H1 (cell line): Measurements from ENCODE around the gene PLCL1. TPM values are rescaled to one million over a fixed set of nuclear protein-coding genes. Genes with fewer than 3 reads are reported as not detected.

Source experiments
- CTCF ChIA-PET: fragments of 300-600 bp; sonication (Branson Sonifier 250); formaldehyde crosslinking; loops from one replicate; lab custom pipeline; 2021; ENCODE audit not compliant: partially characterized antibody; lab: Charles Lee
- POLR2A ChIA-PET: fragments of 300-600 bp; sonication (Branson Sonifier 250); formaldehyde crosslinking; loops from one replicate; lab custom pipeline; 2021; ENCODE audit warnings: inconsistent platforms; ENCODE audit not compliant: partially characterized antibody; lab: Charles Lee
- DNase-seq, 2 experiments: peaks; one replicate each; pipeline versions ENCODE4 v3.0.0 to v3.0.0-alpha.2; 2010 to 2022; ENCODE audit warnings: low spot score in 2 of 2, low read depth in 1 of 2, mixed read lengths in 1 of 2
- FAIRE-seq: peaks from 2 replicates; lab custom pipeline; 2011; peaks lifted over from hg19 to GRCh38; lab: Jason Lieb, UNC
- H2AFZ ChIP-seq: 2 replicates; pipeline ENCODE4 v1.8.1; 2012; ENCODE audit warnings: low read length, inconsistent platforms
- H2AK5ac ChIP-seq: 2 replicates; pipeline ENCODE4 v1.6.1; 2013; ENCODE audit warnings: low read depth, low read length
- H2BK120ac ChIP-seq: replicated peaks from 2 replicates; pipeline ENCODE3; 2013; ENCODE audit warnings: low read depth, low read length, inconsistent platforms
- H2BK12ac ChIP-seq: 2 replicates; pipeline ENCODE4 v1.6.1; 2013; ENCODE audit warnings: low read depth, low read length
- H2BK15ac ChIP-seq: 2 replicates; pipeline ENCODE4 v1.6.1; 2013; ENCODE audit warnings: low read length
- H2BK20ac ChIP-seq: 2 replicates; pipeline ENCODE4 v1.6.1; 2013; ENCODE audit warnings: low read length
- H2BK5ac ChIP-seq: 2 replicates; pipeline ENCODE4 v1.6.1; 2013; ENCODE audit warnings: low read depth, low read length
- H3K14ac ChIP-seq: 2 replicates; pipeline ENCODE4 v1.6.1; 2013; ENCODE audit warnings: inconsistent platforms; ENCODE audit not compliant: insufficient read length
- H3K18ac ChIP-seq: 2 replicates; pipeline ENCODE4 v1.6.1; 2013; ENCODE audit warnings: low read length; ENCODE audit errors: extremely low read depth
- H3K23ac ChIP-seq: 2 replicates; pipeline ENCODE4 v1.6.1; 2013; ENCODE audit warnings: inconsistent platforms; ENCODE audit not compliant: insufficient read length
- H3K23me2 ChIP-seq: 2 replicates; pipeline ENCODE4 v1.6.1; 2013; ENCODE audit warnings: low read depth, low read length
- H3K27ac ChIP-seq: 2 replicates; pipeline ENCODE4 v1.6.1; 2011; ENCODE audit warnings: low read depth, low read length, inconsistent platforms
- H3K27me3 ChIP-seq, 4 experiments: replicated peaks in 1 of 4; 1 replicate in 1 of 4; 2 replicates in 3 of 4; pipeline versions ENCODE4 v1.6.1 to v1.8.1; 2011 to 2013; ENCODE audit warnings: low read length in 3 of 4, mild to moderate bottlenecking in 3 of 4, inconsistent platforms in 2 of 4, mixed read lengths in 2 of 4, moderate library complexity in 1 of 4; ENCODE audit not compliant: control insufficient read depth in 3 of 4, insufficient read depth in 3 of 4; ENCODE audit errors: extremely low read depth in 1 of 4
- H3K36me3 ChIP-seq, 4 experiments: 2 replicates each; pipeline versions ENCODE4 v1.6.1 to v1.8.1; 2011 to 2013; ENCODE audit warnings: mild to moderate bottlenecking in 4 of 4, low read length in 3 of 4, moderate library complexity in 2 of 4, control low read depth in 1 of 4, inconsistent platforms in 1 of 4; ENCODE audit not compliant: insufficient read depth in 4 of 4, control insufficient read depth in 2 of 4
- H3K4ac ChIP-seq: replicated peaks from 2 replicates; pipeline ENCODE3; 2013; ENCODE audit warnings: low read length, low read depth, mixed read lengths, inconsistent platforms; ENCODE audit not compliant: insufficient read length
- H3K4me1 ChIP-seq, 4 experiments: replicated peaks in 1 of 4; 1 replicate in 1 of 4; 2 replicates in 3 of 4; pipeline versions ENCODE4 v1.6.1 to v1.8.1; 2011 to 2013; ENCODE audit warnings: low read length in 3 of 4, inconsistent platforms in 2 of 4, mixed read lengths in 1 of 4; ENCODE audit not compliant: insufficient read depth in 4 of 4, control insufficient read depth in 3 of 4
- H3K4me2 ChIP-seq, 2 experiments: 2 replicates each; pipeline versions ENCODE4 v1.6.1 to v1.8.1; 2011 to 2013; ENCODE audit warnings: low read depth in 2 of 2, low read length in 2 of 2, control low read depth in 1 of 2, inconsistent platforms in 1 of 2, mild to moderate bottlenecking in 1 of 2; ENCODE audit not compliant: insufficient read depth in 1 of 2
- H3K4me3 ChIP-seq, 4 experiments: fragments of 200-600, 300-600 bp in 1 of 4; sonication (generic), shearing (Covaris generic), sonication (Bioruptor Twin) in 1 of 4; 2 replicates each; pipeline versions ENCODE4 v1.5.1 to v1.8.1; 2011 to 2016; ENCODE audit warnings: low read length in 4 of 4, low read depth in 3 of 4, control low read depth in 2 of 4, inconsistent platforms in 2 of 4, mild to moderate bottlenecking in 2 of 4, mixed read lengths in 1 of 4, moderate library complexity in 1 of 4; ENCODE audit not compliant: insufficient read depth in 2 of 4; ENCODE audit errors: extremely low read depth in 1 of 4
- H3K56ac ChIP-seq: replicated peaks from 2 replicates; pipeline ENCODE3; 2013; ENCODE audit warnings: low read depth, mild to moderate bottlenecking, mixed read lengths, low read length, inconsistent platforms; ENCODE audit not compliant: insufficient read length
- H3K79me1 ChIP-seq: 2 replicates; pipeline ENCODE4 v1.6.1; 2013; ENCODE audit warnings: low read depth, low read length, control low read depth
- H3K79me2 ChIP-seq, 2 experiments: 2 replicates each; pipeline versions ENCODE4 v1.6.1 to v1.8.1; 2012 to 2013; ENCODE audit warnings: low read length in 2 of 2, mild to moderate bottlenecking in 2 of 2, inconsistent platforms in 1 of 2; ENCODE audit not compliant: insufficient read depth in 2 of 2, control insufficient read depth in 1 of 2
- H3K9ac ChIP-seq, 4 experiments: replicated peaks in 1 of 4; 1 replicate in 1 of 4; 2 replicates in 3 of 4; pipeline versions ENCODE4 v1.6.1 to v1.8.1; 2011 to 2013; ENCODE audit warnings: low read depth in 3 of 4, low read length in 3 of 4, control low read depth in 2 of 4, mild to moderate bottlenecking in 2 of 4, moderate library complexity in 2 of 4, inconsistent platforms in 1 of 4; ENCODE audit errors: extremely low read depth in 1 of 4
- H3K9me3 ChIP-seq, 2 experiments: 2 replicates each; pipeline versions ENCODE4 v1.6.1 to v1.8.1; 2012 to 2013; ENCODE audit warnings: mild to moderate bottlenecking in 2 of 2, moderate library complexity in 2 of 2, control low read depth in 1 of 2, inconsistent platforms in 1 of 2, low read depth in 1 of 2, low read length in 1 of 2, mixed read lengths in 1 of 2; ENCODE audit not compliant: insufficient read depth in 2 of 2
- H4K20me1 ChIP-seq, 2 experiments: replicated peaks in 1 of 2; 2 replicates each; pipeline versions ENCODE3 to v1.8.1; 2011 to 2013; ENCODE audit warnings: inconsistent platforms in 2 of 2, low read length in 2 of 2, mild to moderate bottlenecking in 1 of 2; ENCODE audit not compliant: insufficient read depth in 2 of 2, control insufficient read depth in 1 of 2
- H4K5ac ChIP-seq: 2 replicates; pipeline ENCODE4 v1.6.1; 2013; ENCODE audit warnings: low read length, low read depth, mixed read lengths, inconsistent platforms; ENCODE audit not compliant: insufficient read length
- H4K8ac ChIP-seq: 2 replicates; pipeline ENCODE4 v1.8.0; 2013; ENCODE audit warnings: mild to moderate bottlenecking, moderate library complexity, low read length, inconsistent platforms; ENCODE audit not compliant: insufficient read depth; ENCODE audit errors: extremely low read depth
- H4K91ac ChIP-seq: replicated peaks from 2 replicates; pipeline ENCODE3; 2013; ENCODE audit warnings: low read length, mixed read lengths, inconsistent platforms; ENCODE audit not compliant: insufficient read length
- ATF2 ChIP-seq: IDR thresholded peaks from 2 replicates; pipeline ENCODE4 v1.6.1; 2012; ENCODE audit warnings: low read length, inconsistent platforms
- E2F6 ChIP-seq: IDR thresholded peaks from 2 replicates; pipeline ENCODE4 v1.6.1; 2012; ENCODE audit warnings: inconsistent platforms
- HDAC6 ChIP-seq: IDR thresholded peaks from one replicate; pipeline ENCODE4 v1.7.1; 2012; ENCODE audit warnings: low read depth, mild to moderate bottlenecking, inconsistent platforms, low read length, moderate library complexity
- KDM4A ChIP-seq: IDR thresholded peaks from one replicate; pipeline ENCODE4 v1.7.1; 2012; ENCODE audit warnings: low read depth, mild to moderate bottlenecking, moderate library complexity, low read length, inconsistent platforms; ENCODE audit not compliant: severe bottlenecking
- SIN3A ChIP-seq, 2 experiments: IDR thresholded peaks in 1 of 2; conservative IDR thresholded peaks in 1 of 2; 2 replicates each; pipeline ENCODE4 v1.6.1; 2011 to 2012; ENCODE audit warnings: low read length in 2 of 2, improper control_type of control experiment in 1 of 2, low read depth in 1 of 2, mild to moderate bottlenecking in 1 of 2
- SP4 ChIP-seq: IDR thresholded peaks from 2 replicates; pipeline ENCODE4 v1.6.1; 2012; ENCODE audit warnings: low read length, inconsistent platforms
- USF2 ChIP-seq: IDR thresholded peaks from 2 replicates; pipeline ENCODE4 v1.6.1; 2011; ENCODE audit warnings: low read length, improper control_type of control experiment
- WGBS, 2 experiments: shearing (Covaris generic) in 1 of 2; methylation state at CpG; one replicate each; pipeline versions ENCODE4 v1.1.6 to v1.1.7; 2013 to 2015; ENCODE audit warnings: low lambda C conversion rate in 2 of 2, mixed read lengths in 2 of 2, inconsistent platforms in 1 of 2, low coverage in 1 of 2, missing lambda C conversion rate in 1 of 2; ENCODE audit not compliant: insufficient replicate concordance in 2 of 2, insufficient coverage in 1 of 2, insufficient read length in 1 of 2; ENCODE audit errors: extremely low coverage in 1 of 2, missing lambda C conversion rate in 1 of 2; 5-methylcytosine and 5-hydroxymethylcytosine counted together
- polyA plus RNA-seq, 7 experiments: library from polyadenylated mRNA; depleted of rRNA in 3 of 7; stranded (reverse) in 5 of 7; unstranded in 2 of 7; fragments of >200 nt in 5 of 7; fragments of 200-250 nt in 2 of 7; gene quantifications; 1 replicate in 5 of 7; 2 replicates in 1 of 7; 4 replicates in 1 of 7; pipeline versions ENCODE4 v1.2.1 to v1.2.3, GENCODE V29; 2011 to 2013; ENCODE audit warnings: missing spikeins in 2 of 7, mixed read lengths in 2 of 7
- total RNA-seq: library from RNA; stranded (reverse); fragmentation: NEBNext Ultra II Directional; extraction: Animal tissue kit (Norgen Biotek cat#: 25700); gene quantifications from 2 replicates; pipeline ENCODE4 v1.2.1, GENCODE V29; 2021

PLCL1 gene
- total and polyA plus RNA-seq, 2 of the 8 experiments (the other 6 are each of a cell fraction or from before 2014, with no cell fraction given): not detected

- Histone ChIP-seq H3K4ac (no peak overlapping the region), H2BK5ac (no peak overlapping the region), H3K23ac (no peak overlapping the region), H3K4me2 (no peak overlapping the region), H2BK12ac (no peak overlapping the region), H2AK5ac (no peak overlapping the region), H3K23me2 (no peaks in the 10 kb centered on the region), H3K14ac (no peak overlapping the region), H3K27me3 (no peaks in the 10 kb centered on the region), H3K56ac (no peak overlapping the region), H4K5ac (no peak overlapping the region), H3K9ac (no peak overlapping the region), H2BK120ac (no peak overlapping the region), H3K4me3 (no peak overlapping the region), H3K9me3 (no peaks in the 10 kb centered on the region), H3K27ac (no peak overlapping the region), H3K79me1 (no peaks in the 10 kb centered on the region), H3K18ac (no peak overlapping the region), H3K4me1 (no peaks in the 10 kb centered on the region), H3K79me2 (no peaks in the 10 kb centered on the region), H2AFZ (no peak overlapping the region)
- 84% methylated on average over 2 of the region's 2 CpGs; no CpG with 5 or more reads in 1 of the 2 experiments for WGBS, 2 experiments
- POLR2A ChIA-PET: no interaction called here
- CTCF ChIA-PET: interaction anchor here (1.0 to 1.2 kb wide), 4 partner anchors 17 to 245 kb away, joined by 3 to 4 read pairs (median 3); no protein-coding TSS in a partner anchor
- no peak for FAIRE-seq
- TF ChIP-seq SP4 (no peak), ATF2 (no peak), E2F6 (no peak), KDM4A (no peak), USF2 (no peak), SIN3A (conservative IDR thresholded peaks at IDR 0.05 in 1 of 2, IDR thresholded peaks at IDR 0.05 in 1 of 2; ENCODE audit: low read depth in 1 of 2, low read length in 2 of 2) (no peak), HDAC6 (no peak)
- TF ChIP-seq, all 59 proteins: peak for 0
- DNase-seq: no peak
- no peak overlapping the region for H2BK15ac ChIP-seq
- no peaks in the 10 kb centered on the region for H3K36me3 ChIP-seq
- H2BK20ac ChIP-seq: no peak overlapping the region
- H4K8ac ChIP-seq: no peak overlapping the region
- peaks cover 0 to 2% of the 10 kb centered on the region in 2 experiments for H4K20me1 ChIP-seq
- H4K91ac ChIP-seq: no peak overlapping the region
Measured at GRCh38 chr2:198096965-198097364, 292.6 kb downstream of the PLCL1 start.
